ENCODE results near the gene CELSR2. TPM values are rescaled to one million over a fixed set of nuclear protein-coding genes. Genes with fewer than 3 reads are reported as not detected.

Gene CELSR2
- total and polyA plus RNA-seq, 2 donors (not counting 1 experiment from before 2014, with no cell fraction given) = 0.57 to 2.7 TPM

DNA sequence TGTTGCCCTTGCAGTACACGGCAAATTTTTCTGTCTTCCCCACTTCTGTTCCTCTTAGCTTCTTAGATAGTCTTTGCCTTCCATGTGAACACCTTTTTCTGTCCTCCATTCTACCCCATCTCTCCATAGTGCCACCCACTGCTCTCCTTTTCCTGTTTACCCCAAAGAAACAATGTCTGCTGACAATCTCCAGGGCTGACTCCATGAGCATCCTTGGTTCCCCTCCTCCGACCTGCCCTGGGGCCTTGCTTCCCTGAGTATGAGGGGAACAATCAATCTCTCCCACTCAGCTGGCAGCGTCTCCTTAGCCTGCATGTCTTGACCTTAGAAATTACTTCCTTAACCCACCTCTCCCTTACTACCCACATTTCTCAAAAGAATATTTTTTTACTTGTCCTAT lies 69.8 kb downstream of the CELSR2 start:
- Histone ChIP-seq H3K9ac (ENCODE audit: low read length) (no peak overlapping the region), H3K4me3 (ENCODE audit: control extremely low read depth in 1 of 5, extremely low read depth in 1 of 5, insufficient read depth in 1 of 5, low read depth in 2 of 5, low read length in 4 of 5) (no peak overlapping the region), H3K9me3 (ENCODE audit: control extremely low read depth in 1 of 3, control insufficient read depth in 2 of 3, insufficient read depth in 1 of 3, low read length in 2 of 3) (no peaks in the 10 kb centered on the region), H3K4me1 (ENCODE audit: control insufficient read depth in 2 of 2, insufficient read depth in 2 of 2, low read length in 2 of 2) (no peaks in the 10 kb centered on the region), H3K27me3 (replicated peaks in 1 of 4; ENCODE audit: control extremely low read depth in 1 of 4, control insufficient read depth in 3 of 4, insufficient read depth in 4 of 4, low read length in 3 of 4) (peaks cover 0 to 5% (median 0%) of the 10 kb centered on the region in 4 experiments), H4K20me1 (ENCODE audit: control insufficient read depth, insufficient read depth, low read length, poor library complexity, severe bottlenecking) (no peaks in the 10 kb centered on the region), H2AFZ (ENCODE audit: insufficient read depth, low read depth, low read length, poor library complexity, severe bottlenecking) (no peak overlapping the region), H3K4me2 (replicated peaks; ENCODE audit: low read depth, low read length, poor library complexity, severe bottlenecking) (no peak overlapping the region), H3K27ac (ENCODE audit: low read length in 2 of 2) (no peak overlapping the region), H3K36me3 (replicated peaks in 1 of 2; ENCODE audit: control extremely low read depth in 1 of 2, control insufficient read depth in 1 of 2, extremely low read depth in 1 of 2, insufficient read depth in 2 of 2, low read length in 1 of 2) (no peaks in the 10 kb centered on the region), H3K79me2 (ENCODE audit: control insufficient read depth, insufficient read depth, low read length) (no peaks in the 10 kb centered on the region)
- intact Hi-C loops (cut with micrococcal nuclease) = no loop called here
- WGBS (ENCODE audit: insufficient coverage) = 95% methylated on average over 3 of the region's 3 CpGs
- Mint-ChIP-seq H3K4me1 (no peaks in the 10 kb centered on the region), H3K27me3 (peaks cover 9% of the 10 kb centered on the region), H3K27ac (no peak overlapping the region), H3K9me3 (ENCODE audit: insufficient read depth) (no peaks in the 10 kb centered on the region), H3K4me3 (no peak overlapping the region)
- CTCF ChIA-PET = no interaction called here
- no peak for DNase-seq
- POLR2A ChIA-PET = no interaction called here
- ATAC-seq (ENCODE audit: low read depth) = no peak
- TF ChIP-seq EZH2 (IDR thresholded peaks at IDR 0.05; ENCODE audit: borderline replicate concordance, insufficient read depth, low read depth, low read length, poor library complexity, severe bottlenecking) (no peak), CTCF (IDR thresholded peaks at IDR 0.05) (no peak)

- Histone ChIP-seq H3K4me1 (ENCODE audit: control insufficient read depth in 2 of 2, insufficient read depth in 2 of 2, low read length in 2 of 2) (no peaks in the 10 kb centered on the region), H3K9me3 (ENCODE audit: control extremely low read depth in 1 of 3, control insufficient read depth in 2 of 3, insufficient read depth in 1 of 3, low read length in 2 of 3) (no peaks in the 10 kb centered on the region), H3K4me2 (replicated peaks; ENCODE audit: low read depth, low read length, poor library complexity, severe bottlenecking) (no peak overlapping the region), H3K9ac (ENCODE audit: low read length) (no peak overlapping the region), H3K27me3 (replicated peaks in 1 of 4; ENCODE audit: control extremely low read depth in 1 of 4, control insufficient read depth in 3 of 4, insufficient read depth in 4 of 4, low read length in 3 of 4) (peaks cover 0 to 5% (median 0%) of the 10 kb centered on the region in 4 experiments), H3K4me3 (ENCODE audit: control extremely low read depth in 1 of 5, extremely low read depth in 1 of 5, insufficient read depth in 1 of 5, low read depth in 2 of 5, low read length in 4 of 5) (no peak overlapping the region), H4K20me1 (ENCODE audit: control insufficient read depth, insufficient read depth, low read length, poor library complexity, severe bottlenecking) (no peaks in the 10 kb centered on the region), H2AFZ (ENCODE audit: insufficient read depth, low read depth, low read length, poor library complexity, severe bottlenecking) (no peak overlapping the region), H3K36me3 (replicated peaks in 1 of 2; ENCODE audit: control extremely low read depth in 1 of 2, control insufficient read depth in 1 of 2, extremely low read depth in 1 of 2, insufficient read depth in 2 of 2, low read length in 1 of 2) (no peaks in the 10 kb centered on the region), H3K79me2 (ENCODE audit: control insufficient read depth, insufficient read depth, low read length) (no peaks in the 10 kb centered on the region), H3K27ac (ENCODE audit: low read length in 2 of 2) (no peak overlapping the region)
- CTCF ChIA-PET = no interaction called here
- no peaks in the 10 kb centered on the region for H3K9me3 Mint-ChIP-seq (ENCODE audit: insufficient read depth)
- H3K27me3 Mint-ChIP-seq = peaks cover 24% of the 10 kb centered on the region
- ATAC-seq (ENCODE audit: low read depth) (no peak), DNase-seq (no peak)
- TF ChIP-seq EZH2 (IDR thresholded peaks at IDR 0.05; ENCODE audit: borderline replicate concordance, insufficient read depth, low read depth, low read length, poor library complexity, severe bottlenecking) (no peak), CTCF (IDR thresholded peaks at IDR 0.05) (no peak)
- POLR2A ChIA-PET = no interaction called here
- H3K4me3 Mint-ChIP-seq = no peak overlapping the region
- no peaks in the 10 kb centered on the region for H3K4me1 Mint-ChIP-seq
- no peak overlapping the region for H3K27ac Mint-ChIP-seq
- WGBS (ENCODE audit: insufficient coverage) = 87% methylated on average over 4 of the region's 6 CpGs
- intact Hi-C loops (cut with micrococcal nuclease) = no loop called here
These were observed 73.6 kb downstream of the CELSR2 start for GRCh38 chr1:109322974-109323373.

Other genes with a start within 250 kb of the CELSR2 start
- gene WDR47, start 207.4 kb upstream of the CELSR2 start, total RNA-seq = 17.3 and 21.6 TPM in 2 replicates
- gene WDR47, start 207.4 kb upstream of the CELSR2 start, polyA plus RNA-seq = 4.4 and 7.5 TPM in 2 replicates
- gene TAF13, start 173.5 kb upstream of the CELSR2 start, total RNA-seq = 12.9 and 14.3 TPM in 2 replicates
- 6.6 and 25.1 TPM in 2 replicates for gene TAF13, start 173.5 kb upstream of the CELSR2 start, polyA plus RNA-seq
- gene TMEM167B, start 158.8 kb upstream of the CELSR2 start, total RNA-seq = 40.9 and 44.5 TPM in 2 replicates
- 12.0 and 19.5 TPM in 2 replicates for gene TMEM167B, start 158.8 kb upstream of the CELSR2 start, polyA plus RNA-seq
- gene ELAPOR1, start 135.4 kb upstream of the CELSR2 start, total RNA-seq = 1.7 and 2.2 TPM in 2 replicates
- 0.91 and 2.3 TPM in 2 replicates for gene ELAPOR1, start 135.4 kb upstream of the CELSR2 start, polyA plus RNA-seq
- gene SARS1, start 35.6 kb upstream of the CELSR2 start, total RNA-seq = 115 and 119 TPM in 2 replicates
- 59.1 and 78.1 TPM in 2 replicates for gene SARS1, start 35.6 kb upstream of the CELSR2 start, polyA plus RNA-seq
- gene PSRC1, start 33.6 kb downstream of the CELSR2 start, total RNA-seq = not detected in 2 replicates
- gene PSRC1, start 33.6 kb downstream of the CELSR2 start, polyA plus RNA-seq = 0.25 and 0.46 TPM in 2 replicates
- not detected in 2 replicates for gene MYBPHL, start 57.5 kb downstream of the CELSR2 start, total RNA-seq
- gene MYBPHL, start 57.5 kb downstream of the CELSR2 start, polyA plus RNA-seq = not detected in 2 replicates
- 0.05 and 0.25 TPM in 2 replicates for gene SORT1, start 148.4 kb downstream of the CELSR2 start, total RNA-seq
- gene SORT1, start 148.4 kb downstream of the CELSR2 start, polyA plus RNA-seq = 0.13 and 0.14 TPM in 2 replicates
- gene PSMA5, start 176.9 kb downstream of the CELSR2 start, total RNA-seq = 58.3 and 62.9 TPM in 2 replicates
- gene PSMA5, start 176.9 kb downstream of the CELSR2 start, polyA plus RNA-seq = 24.1 and 26.3 TPM in 2 replicates
- gene SYPL2, start 217.0 kb downstream of the CELSR2 start, total RNA-seq = not detected in 2 replicates
- not detected in 2 replicates for gene SYPL2, start 217.0 kb downstream of the CELSR2 start, polyA plus RNA-seq
- 10.1 and 10.9 TPM in 2 replicates for gene ATXN7L2, start 234.4 kb downstream of the CELSR2 start, total RNA-seq
- 11.9 and 12.4 TPM in 2 replicates for gene ATXN7L2, start 234.4 kb downstream of the CELSR2 start, polyA plus RNA-seq
- gene CYB561D1, start 244.6 kb downstream of the CELSR2 start, total RNA-seq = 28.0 and 29.0 TPM in 2 replicates
- 10.9 and 16.1 TPM in 2 replicates for gene CYB561D1, start 244.6 kb downstream of the CELSR2 start, polyA plus RNA-seq

All from B cell (primary cell).